IPS-20b (cell line): Measurements from ENCODE around the gene IFI6.

Experiments
- H3K27ac ChIP-seq: one replicate; pipeline ENCODE4 v1.5.1; 2013; ENCODE audit warnings: low read length
- H3K27me3 ChIP-seq: 2 replicates; pipeline ENCODE4 v1.6.1; 2013; ENCODE audit warnings: mild to moderate bottlenecking, low read length, inconsistent platforms; ENCODE audit not compliant: insufficient read depth
- H3K36me3 ChIP-seq: 2 replicates; pipeline ENCODE4 v1.6.1; 2013; ENCODE audit warnings: low read depth, mild to moderate bottlenecking, inconsistent platforms, low read length, moderate library complexity; ENCODE audit not compliant: insufficient read depth
- H3K4me1 ChIP-seq: 2 replicates; pipeline ENCODE4 v1.6.1; 2013; ENCODE audit warnings: mild to moderate bottlenecking, control low read depth, inconsistent platforms, low read length, moderate library complexity; ENCODE audit not compliant: insufficient read depth
- H3K4me3 ChIP-seq: 2 replicates; pipeline ENCODE4 v1.5.1; 2013; ENCODE audit warnings: mild to moderate bottlenecking, low read length, inconsistent platforms
- H3K9ac ChIP-seq: 2 replicates; pipeline ENCODE4 v1.6.1; 2013; ENCODE audit warnings: low read depth, mild to moderate bottlenecking, inconsistent platforms, low read length, moderate library complexity
- H3K9me3 ChIP-seq: 2 replicates; pipeline ENCODE4 v1.6.1; 2013; ENCODE audit warnings: mild to moderate bottlenecking, low read depth, low read length, inconsistent platforms; ENCODE audit not compliant: insufficient read depth

IFI6 gene

GRCh38 chr1:27659497-27660299 is 12.3 kb downstream of the IFI6 start:
- Histone ChIP-seq H3K27ac (no peak overlapping the region), H3K4me3 (peak overlapping the region; percentile 64), H3K4me1 (peaks cover 17% of the 10 kb centered on the region), H3K27me3 (peaks cover 13% of the 10 kb centered on the region; the same call in 1 of the 2 replicates), H3K36me3 (no peaks in the 10 kb centered on the region), H3K9me3 (no peaks in the 10 kb centered on the region), H3K9ac (peak overlapping the region; percentile 2; the same call in 1 of the 2 replicates)

GRCh38 chr1:27658951-27659496 is 13.0 kb downstream of the IFI6 start:
- H3K9ac ChIP-seq: peak overlapping the region; percentile 2; the same call in 1 of the 2 replicates

GRCh38 chr1:27656157-27656893 is 15.7 kb downstream of the IFI6 start:
- peaks cover 10% of the 10 kb centered on the region for H3K4me1 ChIP-seq
- no peak overlapping the region for H3K4me3 ChIP-seq
- H3K9ac ChIP-seq: no peak overlapping the region
- no peaks in the 10 kb centered on the region for H3K36me3 ChIP-seq
- H3K27me3 ChIP-seq: peaks cover 13% of the 10 kb centered on the region; the same call in 1 of the 2 replicates
- H3K27ac ChIP-seq: no peak overlapping the region
- H3K9me3 ChIP-seq: no peaks in the 10 kb centered on the region

More at GRCh38 chr1:27658951-27659496, 13.0 kb downstream of the IFI6 start:
- peaks cover 17% of the 10 kb centered on the region for H3K4me1 ChIP-seq
- peak overlapping the region; percentile 50 for H3K4me3 ChIP-seq
- no peaks in the 10 kb centered on the region for H3K9me3 ChIP-seq
- peaks cover 13% of the 10 kb centered on the region; the same call in 1 of the 2 replicates for H3K27me3 ChIP-seq
- H3K27ac ChIP-seq: no peak overlapping the region
- no peaks in the 10 kb centered on the region for H3K36me3 ChIP-seq

GRCh38 chr1:27655151-27655937 is 16.6 kb downstream of the IFI6 start:
- H3K36me3 ChIP-seq: no peaks in the 10 kb centered on the region
- no peak overlapping the region for H3K4me3 ChIP-seq
- no peak overlapping the region for H3K27ac ChIP-seq
- H3K27me3 ChIP-seq: peaks cover 13% of the 10 kb centered on the region; the same call in 1 of the 2 replicates
- H3K4me1 ChIP-seq: peaks cover 19% of the 10 kb centered on the region
- no peaks in the 10 kb centered on the region for H3K9me3 ChIP-seq
- H3K9ac ChIP-seq: no peak overlapping the region; the same call in 1 of the 2 replicates

- no peaks in the 10 kb centered on the region for H3K36me3 ChIP-seq
- H3K9ac ChIP-seq: no peak overlapping the region
- H3K4me3 ChIP-seq: no peak overlapping the region
- no peak overlapping the region for H3K27ac ChIP-seq
- no peaks in the 10 kb centered on the region for H3K27me3 ChIP-seq
- H3K9me3 ChIP-seq: no peaks in the 10 kb centered on the region
- H3K4me1 ChIP-seq: peaks cover 15% of the 10 kb centered on the region; the same call in 1 of the 2 replicates
These were observed 19.7 kb downstream of the IFI6 start for GRCh38 chr1:27652111-27652864.

- H3K9ac ChIP-seq: no peak overlapping the region; the same call in 1 of the 2 replicates
- peaks cover 13% of the 10 kb centered on the region; the same call in 1 of the 2 replicates for H3K4me1 ChIP-seq
- no peaks in the 10 kb centered on the region for H3K27me3 ChIP-seq
- no peaks in the 10 kb centered on the region for H3K9me3 ChIP-seq
- no peak overlapping the region for H3K27ac ChIP-seq
- no peak overlapping the region for H3K4me3 ChIP-seq
- H3K36me3 ChIP-seq: no peaks in the 10 kb centered on the region
These were observed 21.3 kb downstream of the IFI6 start for GRCh38 chr1:27650539-27651175.

- no peaks in the 10 kb centered on the region for H3K36me3 ChIP-seq
- H3K4me1 ChIP-seq: peaks cover 13% of the 10 kb centered on the region; the same call in 1 of the 2 replicates
- H3K27me3 ChIP-seq: no peaks in the 10 kb centered on the region
- H3K9ac ChIP-seq: no peak overlapping the region; the same call in 1 of the 2 replicates
- H3K4me3 ChIP-seq: no peak overlapping the region
- H3K9me3 ChIP-seq: no peaks in the 10 kb centered on the region
- H3K27ac ChIP-seq: no peak overlapping the region
These were observed 21.8 kb downstream of the IFI6 start for GRCh38 chr1:27650171-27650538.

- no peaks in the 10 kb centered on the region for H3K27me3 ChIP-seq
- no peak overlapping the region for H3K9ac ChIP-seq
- H3K27ac ChIP-seq: no peak overlapping the region
- no peak overlapping the region for H3K4me3 ChIP-seq
- no peaks in the 10 kb centered on the region for H3K9me3 ChIP-seq
- H3K4me1 ChIP-seq: peaks cover 13% of the 10 kb centered on the region; the same call in 1 of the 2 replicates
- no peaks in the 10 kb centered on the region for H3K36me3 ChIP-seq
These were observed 22.7 kb downstream of the IFI6 start for GRCh38 chr1:27649306-27649635.

- Histone ChIP-seq H3K27ac (no peak overlapping the region), H3K9me3 (no peaks in the 10 kb centered on the region), H3K27me3 (no peaks in the 10 kb centered on the region), H3K4me3 (no peak overlapping the region), H3K36me3 (no peaks in the 10 kb centered on the region), H3K9ac (no peak overlapping the region), H3K4me1 (peaks cover 13% of the 10 kb centered on the region; the same call in 1 of the 2 replicates)
These were observed 23.2 kb downstream of the IFI6 start for GRCh38 chr1:27648602-27649305.

GRCh38 chr1:27647328-27647727 is 24.7 kb downstream of the IFI6 start:
- H3K36me3 ChIP-seq: no peaks in the 10 kb centered on the region
- peaks cover 13% of the 10 kb centered on the region; the same call in 1 of the 2 replicates for H3K4me1 ChIP-seq
- H3K4me3 ChIP-seq: no peak overlapping the region
- no peak overlapping the region for H3K9ac ChIP-seq
- no peak overlapping the region for H3K27ac ChIP-seq
- H3K27me3 ChIP-seq: no peaks in the 10 kb centered on the region
- H3K9me3 ChIP-seq: no peaks in the 10 kb centered on the region
